SJCRH30 (cell line): ENCODE measurements around the gene RAB36. TPM values are rescaled to one million over a fixed set of nuclear protein-coding genes. Genes with fewer than 3 reads are reported as not detected.

Source experiments
- DNase-seq, 2 experiments: peaks; one replicate each; pipeline ENCODE4 v3.0.0-alpha.2; 2015 to 2020
- H3K27ac ChIP-seq: fragments of 250-450 bp; sonication (Bioruptor Pico); 2 replicates; pipeline ENCODE4 v1.5.1; 2020; ENCODE audit warnings: mild to moderate bottlenecking, moderate library complexity
- H3K27me3 ChIP-seq: fragments of 250-450 bp; sonication (Bioruptor Pico); 2 replicates; pipeline ENCODE4 v1.5.1; 2020; ENCODE audit warnings: mild to moderate bottlenecking, moderate library complexity
- H3K36me3 ChIP-seq: fragments of 250-450 bp; sonication (Bioruptor Pico); 2 replicates; pipeline ENCODE4 v1.5.1; 2020; ENCODE audit warnings: mild to moderate bottlenecking, moderate library complexity
- H3K4me1 ChIP-seq: fragments of 250-450 bp; sonication (Bioruptor Pico); 2 replicates; pipeline ENCODE4 v1.5.1; 2020; ENCODE audit warnings: mild to moderate bottlenecking, moderate library complexity
- H3K4me3 ChIP-seq: fragments of 250-450 bp; sonication (Bioruptor Pico); 2 replicates; pipeline ENCODE4 v1.5.1; 2020; ENCODE audit warnings: mild to moderate bottlenecking, moderate library complexity
- H3K9me3 ChIP-seq: fragments of 250-450 bp; sonication (Bioruptor Pico); replicated peaks from 2 replicates; pipeline ENCODE4 v1.5.1; 2020; ENCODE audit warnings: mild to moderate bottlenecking, moderate library complexity
- total RNA-seq: library from RNA; depleted of rRNA; stranded (reverse); fragments of >200 nt; shearing (Covaris generic); gene quantifications from 2 replicates; pipeline ENCODE4 v1.2.3, GENCODE V29; 2014

Gene RAB36
- total RNA-seq, 1 experiment from 2014 or later, result not detected

DNA sequence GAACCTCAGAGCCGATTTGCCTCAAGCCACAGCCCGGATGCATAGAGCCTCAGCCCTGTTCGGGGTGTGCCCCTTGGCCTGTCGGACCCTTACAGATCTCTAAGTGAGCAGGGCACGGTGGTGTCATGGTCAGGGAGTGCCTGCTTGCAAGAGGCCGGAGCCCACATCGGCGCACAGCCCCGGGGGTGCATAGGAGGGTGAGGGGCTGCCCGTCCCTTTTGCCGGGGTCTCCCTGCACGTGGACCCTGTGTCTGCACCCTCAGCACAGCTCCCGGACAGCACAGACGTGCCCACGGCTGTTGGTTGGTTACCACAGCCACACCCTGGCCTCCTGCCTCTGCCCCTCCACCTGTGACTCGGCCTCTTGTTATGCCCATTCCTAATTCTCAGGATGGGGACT lies 6.5 kb downstream of the RAB36 start:
- no peak for DNase-seq
- Histone ChIP-seq H3K4me3 (no peak overlapping the region), H3K27ac (no peak overlapping the region), H3K9me3 (no peaks in the 10 kb centered on the region), H3K36me3 (no peaks in the 10 kb centered on the region), H3K27me3 (0 out of 2 replicates have a peak, but pooled peaks cover 7% of the 10 kb centered on the region), H3K4me1 (no peaks in the 10 kb centered on the region)

GRCh38 chr22:23152238-23153114 lies 7.2 kb downstream of the RAB36 start:
- DNase-seq, result no peak
- no peaks in the 10 kb centered on the region for H3K36me3 ChIP-seq
- no peaks in the 10 kb centered on the region for H3K4me1 ChIP-seq
- H3K27me3 ChIP-seq, result peaks cover 9% of the 10 kb centered on the region; the same call in 1 of the 2 replicates
- no peaks in the 10 kb centered on the region for H3K9me3 ChIP-seq
- no peak overlapping the region for H3K27ac ChIP-seq
- H3K4me3 ChIP-seq, result no peak overlapping the region

GRCh38 chr22:23153994-23154393 lies 8.7 kb downstream of the RAB36 start:
- no peak overlapping the region for H3K4me3 ChIP-seq
- no peaks in the 10 kb centered on the region for H3K4me1 ChIP-seq
- H3K27ac ChIP-seq, result no peak overlapping the region
- H3K9me3 ChIP-seq, result no peaks in the 10 kb centered on the region
- no peaks in the 10 kb centered on the region for H3K36me3 ChIP-seq
- DNase-seq, result no peak
- H3K27me3 ChIP-seq, result peaks cover 20% of the 10 kb centered on the region; the same call in 1 of the 2 replicates

- no peak for DNase-seq
- Histone ChIP-seq H3K4me3 (no peak overlapping the region), H3K4me1 (no peaks in the 10 kb centered on the region), H3K27ac (no peak overlapping the region), H3K27me3 (peaks cover 24% of the 10 kb centered on the region; the same call in 1 of the 2 replicates), H3K9me3 (no peaks in the 10 kb centered on the region), H3K36me3 (no peaks in the 10 kb centered on the region)
Measured at GRCh38 chr22:23154461-23154860, 9.2 kb downstream of the RAB36 start.

GRCh38 chr22:23155143-23155542 lies 9.9 kb downstream of the RAB36 start:
- H3K4me1 ChIP-seq, result no peaks in the 10 kb centered on the region
- peaks cover 24% of the 10 kb centered on the region; the same call in 1 of the 2 replicates for H3K27me3 ChIP-seq
- DNase-seq, result no peak
- no peak overlapping the region for H3K4me3 ChIP-seq
- H3K36me3 ChIP-seq, result no peaks in the 10 kb centered on the region
- H3K9me3 ChIP-seq, result no peaks in the 10 kb centered on the region
- no peak overlapping the region for H3K27ac ChIP-seq

DNA sequence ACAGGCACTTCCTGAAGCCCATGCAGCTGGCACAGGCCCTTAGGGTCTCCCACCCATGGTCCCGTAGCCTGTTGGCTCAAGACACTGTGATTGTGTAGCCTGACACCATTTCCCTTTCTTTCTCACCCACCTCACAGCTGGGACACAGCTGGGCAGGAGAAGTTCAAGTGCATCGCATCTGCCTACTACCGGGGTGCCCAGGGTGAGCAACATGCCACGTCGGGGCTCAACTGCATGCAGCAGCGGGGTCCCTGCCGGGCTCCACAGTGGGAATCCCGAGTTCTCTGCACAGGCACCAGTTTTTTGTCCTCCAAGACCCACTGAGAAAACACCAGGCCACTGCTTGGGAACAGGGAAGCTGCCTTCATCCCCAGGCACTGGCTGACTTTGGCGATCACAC lies 10.6 kb downstream of the RAB36 start:
- Histone ChIP-seq H3K9me3 (no peaks in the 10 kb centered on the region), H3K4me1 (no peaks in the 10 kb centered on the region), H3K4me3 (no peak overlapping the region), H3K27ac (no peak overlapping the region), H3K27me3 (peaks cover 24% of the 10 kb centered on the region; the same call in 1 of the 2 replicates), H3K36me3 (no peaks in the 10 kb centered on the region)
- DNase-seq, result no peak

DNA sequence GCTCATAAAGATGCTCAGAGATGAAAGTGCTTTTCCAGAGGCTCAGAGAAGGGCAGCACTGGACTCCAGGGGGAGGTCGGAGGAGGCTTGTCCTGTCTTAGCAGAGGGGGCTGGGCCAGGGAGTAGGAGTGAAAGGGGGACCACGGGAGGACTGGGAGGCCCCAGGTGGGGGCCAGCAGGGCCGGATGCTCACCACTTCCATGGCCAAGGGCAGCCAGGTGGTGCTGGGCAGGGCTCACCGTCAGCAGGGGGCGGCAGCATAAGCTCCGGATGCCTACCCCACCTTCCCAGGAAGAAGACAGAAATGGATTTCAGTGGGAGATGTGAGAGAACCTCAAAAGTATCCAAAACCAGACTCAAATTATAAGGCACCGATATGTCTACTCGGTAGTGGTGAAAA lies 11.0 kb downstream of the RAB36 start:
- Histone ChIP-seq H3K27ac (no peak overlapping the region), H3K4me3 (no peak overlapping the region), H3K36me3 (no peaks in the 10 kb centered on the region), H3K9me3 (no peaks in the 10 kb centered on the region), H3K4me1 (no peaks in the 10 kb centered on the region), H3K27me3 (peaks cover 24% of the 10 kb centered on the region; the same call in 1 of the 2 replicates)
- no peak for DNase-seq

GRCh38 chr22:23157560-23158515 lies 12.6 kb downstream of the RAB36 start:
- H3K4me1 ChIP-seq, result no peaks in the 10 kb centered on the region
- peaks cover 20% of the 10 kb centered on the region; the same call in 1 of the 2 replicates for H3K27me3 ChIP-seq
- no peaks in the 10 kb centered on the region for H3K9me3 ChIP-seq
- no peak overlapping the region for H3K4me3 ChIP-seq
- DNase-seq, result no peak
- no peak overlapping the region for H3K27ac ChIP-seq
- H3K36me3 ChIP-seq, result no peaks in the 10 kb centered on the region

DNA sequence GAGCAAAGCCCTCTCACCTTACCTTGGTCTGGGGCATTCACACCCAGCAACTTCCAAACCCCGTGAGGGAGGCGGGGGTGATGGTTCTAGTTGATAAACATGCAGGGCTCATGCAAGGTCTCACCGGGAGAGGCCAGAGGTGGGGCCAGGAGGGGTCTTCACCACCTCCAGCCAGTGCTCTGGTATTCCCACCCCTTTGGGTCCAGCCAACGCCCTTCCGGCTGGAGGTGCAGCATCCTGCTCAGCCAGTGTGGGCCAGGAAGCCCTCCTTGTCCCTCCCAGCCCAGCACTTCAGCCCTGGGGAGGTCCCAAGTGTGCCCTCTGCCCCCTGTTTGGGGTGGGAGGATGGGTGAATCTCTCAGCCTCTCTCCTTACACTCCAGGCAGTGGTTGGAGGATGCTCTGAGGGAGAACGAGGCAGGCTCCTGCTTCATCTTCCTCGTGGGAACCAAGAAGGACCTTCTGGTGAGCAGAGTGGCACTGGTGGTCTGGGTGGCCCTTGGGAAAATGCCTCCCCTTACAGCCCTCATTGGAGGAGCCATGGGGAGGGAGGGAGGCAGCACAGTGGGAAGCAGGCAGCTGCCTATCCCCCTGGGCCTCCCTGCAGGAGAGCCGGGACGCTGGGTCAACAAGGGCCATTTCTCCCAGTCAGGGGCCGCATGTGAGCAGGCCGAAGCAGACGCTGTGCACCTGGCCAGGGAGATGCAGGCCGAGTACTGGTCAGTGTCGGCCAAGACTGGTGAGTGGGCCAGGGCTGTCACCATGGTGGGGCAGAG lies 13.4 kb downstream of the RAB36 start:
- H3K4me1 ChIP-seq, result no peaks in the 10 kb centered on the region
- H3K9me3 ChIP-seq, result no peaks in the 10 kb centered on the region
- no peak overlapping the region for H3K27ac ChIP-seq
- no peaks in the 10 kb centered on the region for H3K36me3 ChIP-seq
- H3K4me3 ChIP-seq, result no peak overlapping the region
- peaks cover 20% of the 10 kb centered on the region; the same call in 1 of the 2 replicates for H3K27me3 ChIP-seq
- DNase-seq, result no peak

DNA sequence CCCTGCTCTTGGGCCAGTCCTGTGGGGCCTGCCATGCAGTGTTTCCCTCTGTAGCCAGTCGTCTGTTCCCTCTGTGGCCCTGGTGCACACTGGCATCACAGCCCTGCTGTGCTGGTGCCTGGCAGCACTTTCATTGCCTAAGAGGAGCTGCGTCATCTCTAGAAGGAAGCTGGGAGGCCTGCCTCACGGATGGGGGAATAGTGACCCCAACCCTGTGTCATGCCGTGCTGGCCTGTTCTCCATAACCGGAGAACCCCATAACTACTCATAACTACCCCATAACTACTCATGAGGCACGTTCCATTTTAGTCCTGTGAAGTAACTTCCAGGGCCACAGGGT lies 14.0 kb downstream of the RAB36 start:
- Histone ChIP-seq H3K27ac (no peak overlapping the region), H3K36me3 (no peaks in the 10 kb centered on the region), H3K4me3 (no peak overlapping the region), H3K4me1 (no peaks in the 10 kb centered on the region), H3K9me3 (no peaks in the 10 kb centered on the region), H3K27me3 (peaks cover 20% of the 10 kb centered on the region; the same call in 1 of the 2 replicates)
- DNase-seq, result no peak

DNA sequence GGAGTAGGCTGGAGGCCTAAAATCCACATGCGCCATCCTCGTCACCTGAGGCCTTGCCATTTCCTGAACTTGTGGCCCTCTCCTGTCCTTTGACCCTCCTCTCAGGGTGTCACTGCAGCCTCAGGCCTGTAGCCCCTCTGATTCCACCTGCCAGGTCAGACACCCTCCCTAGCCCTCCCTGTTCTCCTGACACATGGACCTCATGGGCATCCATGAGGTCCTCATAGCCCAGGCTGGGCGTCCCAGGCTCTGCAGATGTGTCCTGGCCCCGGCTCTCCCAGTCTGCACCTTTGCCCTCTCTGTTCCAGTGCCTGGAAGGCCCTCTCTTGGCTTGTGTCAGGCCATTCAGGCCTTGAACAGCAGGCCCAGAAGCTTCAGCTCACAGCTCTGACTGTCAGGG lies 15.8 kb downstream of the RAB36 start:
- Histone ChIP-seq H3K4me1 (no peaks in the 10 kb centered on the region), H3K27me3 (peaks cover 20% of the 10 kb centered on the region; the same call in 1 of the 2 replicates), H3K4me3 (no peak overlapping the region), H3K36me3 (no peaks in the 10 kb centered on the region), H3K27ac (no peak overlapping the region), H3K9me3 (no peaks in the 10 kb centered on the region)
- no peak for DNase-seq

DNA sequence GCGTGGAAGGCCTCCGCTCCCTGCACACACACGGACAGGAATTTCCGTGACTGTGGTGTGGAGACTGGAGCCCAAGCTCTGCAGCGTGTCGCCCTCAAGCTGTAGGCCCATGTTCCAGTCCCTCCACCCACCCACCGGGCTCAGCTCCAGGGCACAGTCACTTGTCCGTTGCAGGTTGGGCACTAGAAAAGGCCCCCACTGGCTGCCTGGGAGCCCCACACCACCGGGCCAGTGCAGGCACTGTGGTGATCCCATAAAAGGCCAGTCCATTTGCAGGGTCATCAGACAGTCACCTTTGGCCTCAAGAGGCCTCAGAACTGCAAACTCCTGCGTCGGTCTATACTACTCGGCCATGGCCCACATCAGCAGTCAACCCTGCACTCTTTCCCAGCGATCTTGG lies 16.3 kb downstream of the RAB36 start:
- Histone ChIP-seq H3K4me3 (no peak overlapping the region), H3K27ac (no peak overlapping the region), H3K9me3 (no peaks in the 10 kb centered on the region), H3K4me1 (no peaks in the 10 kb centered on the region), H3K36me3 (no peaks in the 10 kb centered on the region), H3K27me3 (peaks cover 20% of the 10 kb centered on the region; the same call in 1 of the 2 replicates)
- DNase-seq, result no peak

GRCh38 chr22:23163665-23164064 lies 18.4 kb downstream of the RAB36 start:
- Histone ChIP-seq H3K4me3 (no peak overlapping the region), H3K4me1 (no peaks in the 10 kb centered on the region), H3K36me3 (no peaks in the 10 kb centered on the region), H3K9me3 (no peaks in the 10 kb centered on the region), H3K27ac (no peak overlapping the region), H3K27me3 (peaks cover 7% of the 10 kb centered on the region; the same call in 1 of the 2 replicates)
- DNase-seq, result no peak

DNA sequence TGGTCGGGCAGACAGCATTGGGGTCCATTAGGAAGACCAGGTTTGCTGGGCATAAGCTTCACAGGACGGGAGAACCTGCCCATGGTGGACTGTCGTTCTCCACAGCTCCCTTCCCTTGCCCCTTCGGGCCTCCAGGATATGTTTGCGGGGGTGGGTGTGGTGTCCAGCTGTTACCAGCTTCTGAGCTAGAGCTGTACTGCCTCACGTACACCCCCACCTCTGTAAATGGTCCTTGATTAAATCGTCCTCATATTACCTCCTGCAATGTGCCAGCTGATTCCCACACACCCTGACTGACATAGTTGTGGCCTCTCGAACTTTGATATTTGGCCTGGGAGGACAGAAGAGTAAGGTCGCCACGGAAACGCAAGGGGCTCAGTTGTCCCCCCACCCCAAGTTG lies 18.8 kb downstream of the RAB36 start:
- no peaks in the 10 kb centered on the region for H3K36me3 ChIP-seq
- no peaks in the 10 kb centered on the region for H3K4me1 ChIP-seq
- H3K27me3 ChIP-seq, result peaks cover 2% of the 10 kb centered on the region; the same call in 1 of the 2 replicates
- no peak overlapping the region for H3K27ac ChIP-seq
- H3K4me3 ChIP-seq, result no peak overlapping the region
- H3K9me3 ChIP-seq, result no peaks in the 10 kb centered on the region
- no peak for DNase-seq
